ENCODE results near the gene IRS1.
A peak's percentile ranks its signal among the peaks of the same experiment; 100 is the strongest.

The IRS1 gene

GRCh38 chr2:226813148-226813701 lies 13.6 kb upstream of the IRS1 start:
- no peak for DNase-seq

- no peak for DNase-seq
Observed at GRCh38 chr2:226803410-226803809, 3.8 kb upstream of the IRS1 start.

- DNase-seq, result peak; percentile 10
Observed at GRCh38 chr2:226802573-226802972, 3.0 kb upstream of the IRS1 start.

GRCh38 chr2:226800941-226801784 lies 1.5 kb upstream of the IRS1 start:
- DNase-seq, result peak; percentile 69

- no peak for DNase-seq
Observed at GRCh38 chr2:226799976-226800940, 638 bp upstream of the IRS1 start.

GRCh38 chr2:226798422-226799210 lies 1.0 kb downstream of the IRS1 start:
- peak; percentile 11 for DNase-seq

- DNase-seq, result no peak
Observed at GRCh38 chr2:226797989-226798421, 1.6 kb downstream of the IRS1 start.

- no peak for DNase-seq
Observed at GRCh38 chr2:226797289-226797988, 2.2 kb downstream of the IRS1 start.

GRCh38 chr2:226796840-226797288 lies 2.8 kb downstream of the IRS1 start:
- DNase-seq, result no peak

- no peak for DNase-seq
Observed at GRCh38 chr2:226796012-226796839, 3.4 kb downstream of the IRS1 start.

GRCh38 chr2:226795281-226796011 lies 4.2 kb downstream of the IRS1 start:
- no peak for DNase-seq

- DNase-seq, result no peak
Observed at GRCh38 chr2:226794751-226795171, 4.9 kb downstream of the IRS1 start.

- DNase-seq, result no peak
Observed at GRCh38 chr2:226794196-226794661, 5.4 kb downstream of the IRS1 start.

GRCh38 chr2:226793646-226794045 lies 6.0 kb downstream of the IRS1 start:
- DNase-seq, result no peak

- no peak for DNase-seq
Observed at GRCh38 chr2:226792155-226792881, 7.3 kb downstream of the IRS1 start.

- DNase-seq, result peak; percentile 79
Observed at GRCh38 chr2:226791487-226792081, 8.0 kb downstream of the IRS1 start.

- DNase-seq, result peak; percentile 44
Observed at GRCh38 chr2:226791056-226791486, 8.5 kb downstream of the IRS1 start.

GRCh38 chr2:226790431-226790830 lies 9.2 kb downstream of the IRS1 start:
- no peak for DNase-seq

- no peak for DNase-seq
Observed at GRCh38 chr2:226790011-226790410, 9.6 kb downstream of the IRS1 start.
